Tibial nerve (tissue), 4 donors: ENCODE results near the gene FOXF1. TPM values are rescaled to one million over a fixed set of nuclear protein-coding genes. Genes with fewer than 3 reads are reported as not detected.

ENCODE experiments used
- DNase-seq, 2 donors: peaks; one replicate each; pipeline ENCODE4 v3.0.0-alpha.2; 2019; ENCODE audit warnings: low spot score in 2 of 2
- H3K27ac ChIP-seq, 4 donors: fragments of 200-600 bp; sonication (generic) in 3 of 4; one replicate each; pipeline ENCODE4 v1.5.1; 2017 to 2019; ENCODE audit warnings: mild to moderate bottlenecking in 1 of 4
- H3K27me3 ChIP-seq, 2 donors: fragments of 200-600 bp; sonication (generic) in 1 of 2; one replicate each; pipeline versions ENCODE4 v1.5.1 to v1.6.0; 2017 to 2019
- H3K36me3 ChIP-seq, 3 donors: fragments of 200-600 bp; sonication (generic); one replicate each; pipeline ENCODE4 v1.5.1; 2018 to 2019
- H3K4me1 ChIP-seq, 4 donors: fragments of 200-600 bp; sonication (generic) in 3 of 4; one replicate each; pipeline ENCODE4 v1.5.1; 2017 to 2019
- H3K4me3 ChIP-seq, 4 donors: fragments of 200-600 bp; sonication (generic) in 3 of 4; one replicate each; pipeline ENCODE4 v1.5.1; 2017 to 2019; ENCODE audit warnings: mild to moderate bottlenecking in 1 of 4, moderate library complexity in 1 of 4
- H3K9me3 ChIP-seq, 4 donors: fragments of 200-600 bp; sonication (generic) in 3 of 4; one replicate each; pipeline ENCODE4 v1.5.1; 2017 to 2019
- CTCF ChIP-seq, 5 experiments: fragments of 200-600 bp in 3 of 5; fragments of 450-650 bp in 2 of 5; sonication (generic) in 3 of 5; IDR thresholded peaks; one replicate each; pipeline ENCODE4 v1.5.1; 2016 to 2019; ENCODE audit warnings: antibody characterized with exemption in 5 of 5, mild to moderate bottlenecking in 3 of 5, moderate library complexity in 2 of 5
- EP300 ChIP-seq, 2 donors: sonication (generic); formaldehyde crosslinking; IDR thresholded peaks; one replicate each; pipeline ENCODE4 v1.6.1; 2017; ENCODE audit warnings: antibody characterized with exemption in 2 of 2, mild to moderate bottlenecking in 1 of 2
- POLR2A ChIP-seq, 2 donors: fragments of 450-650 bp; IDR thresholded peaks; one replicate each; pipeline ENCODE4 v1.6.1; 2017; ENCODE audit warnings: antibody characterized with exemption in 2 of 2, mild to moderate bottlenecking in 2 of 2, moderate library complexity in 2 of 2
- WGBS, 2 donors: methylation state at CpG; one replicate each; pipeline ENCODE4 v1.1.5; 2018; 5-methylcytosine and 5-hydroxymethylcytosine counted together
- total RNA-seq, 4 donors: library from RNA; depleted of rRNA; stranded (reverse); fragments of >200 nt; gene quantifications; one replicate each; pipeline ENCODE4 v1.1.0, GENCODE V29; 2016

Gene FOXF1
- total RNA-seq, 4 donors from 2014 or later = 0.21 TPM; not detected in 3

- Histone ChIP-seq H3K9me3 (no peaks in the 10 kb centered on the region), H3K4me1 (peaks cover 0 to 36% (median 3%) of the 10 kb centered on the region in 4 donors), H3K36me3 (no peaks in the 10 kb centered on the region), H3K27ac (no peak overlapping the region), H3K27me3 (peaks cover 0 to 86% of the 10 kb centered on the region in 2 donors), H3K4me3 (no peak overlapping the region)
- TF ChIP-seq POLR2A (IDR thresholded peaks at IDR 0.05) (no peak), EP300 (IDR thresholded peaks at IDR 0.05) (no peak), CTCF (IDR thresholded peaks at IDR 0.05) (no peak)
- 83 to 93% methylated on average over 16 of the region's 16 CpGs for WGBS, 2 donors
- no peak for DNase-seq
Observed at GRCh38 chr16:86519007-86519648, 8.8 kb downstream of the FOXF1 start.

GRCh38 chr16:86519649-86520316 is 9.5 kb downstream of the FOXF1 start:
- Histone ChIP-seq H3K4me3 (peak overlapping the region in 1 of 4 donors; percentile 7), H3K36me3 (no peaks in the 10 kb centered on the region), H3K27me3 (peaks cover 0 to 80% of the 10 kb centered on the region in 2 donors), H3K4me1 (peaks cover 0 to 36% (median 3%) of the 10 kb centered on the region in 4 donors), H3K9me3 (no peaks in the 10 kb centered on the region), H3K27ac (no peak overlapping the region)
- WGBS, 2 donors = 18 to 23% methylated on average over 27 to 28 of the region's 31 CpGs
- TF ChIP-seq CTCF (IDR thresholded peaks at IDR 0.05) = peak; percentile 85 to 93 (median 89)
- TF ChIP-seq EP300 (IDR thresholded peaks at IDR 0.05) = no peak
- peak in 1 of 2 donors; percentile 60 for DNase-seq

- TF ChIP-seq CTCF (IDR thresholded peaks at IDR 0.05) (peak in 1 of 5 experiments; percentile 4), EP300 (IDR thresholded peaks at IDR 0.05) (no peak)
- H3K27me3 ChIP-seq = peaks cover 0 to 72% of the 10 kb centered on the region in 2 donors
- no peak for DNase-seq
- no peaks in the 10 kb centered on the region for H3K36me3 ChIP-seq
- no peak overlapping the region for H3K27ac ChIP-seq
- no peaks in the 10 kb centered on the region for H3K9me3 ChIP-seq
- H3K4me1 ChIP-seq = peaks cover 0 to 32% (median 3%) of the 10 kb centered on the region in 4 donors
- WGBS, 2 donors = 30 to 33% methylated on average over 28 to 30 of the region's 30 CpGs
- H3K4me3 ChIP-seq = peak overlapping the region in 1 of 4 donors; percentile 7
Observed at GRCh38 chr16:86520317-86521210, 10.2 kb downstream of the FOXF1 start.

GRCh38 chr16:86521236-86522197 is 11.2 kb downstream of the FOXF1 start:
- TF ChIP-seq EP300 (IDR thresholded peaks at IDR 0.05) (no peak), CTCF (IDR thresholded peaks at IDR 0.05) (no peak), POLR2A (IDR thresholded peaks at IDR 0.05) (no peak)
- Histone ChIP-seq H3K4me1 (peaks cover 0 to 22% (median 3%) of the 10 kb centered on the region in 4 donors), H3K27me3 (peaks cover 0 to 62% of the 10 kb centered on the region in 2 donors), H3K36me3 (no peaks in the 10 kb centered on the region), H3K4me3 (no peak overlapping the region), H3K27ac (no peak overlapping the region), H3K9me3 (no peaks in the 10 kb centered on the region)
- no peak for DNase-seq
- WGBS, 2 donors = 68 to 71% methylated on average over 35 of the region's 35 CpGs
